GM18508 (cell line): ENCODE data around the gene MYCN.
"Not testable (repeated sequence)": the region's sequence is repeated elsewhere in the genome, so short reads cannot be mapped to it uniquely, and the experiment has no call there.

Experiments
- ATAC-seq: cut with Tn5 transposase; IDR thresholded peaks from one replicate; pipeline ENCODE4 v1.9.1; 2021; ENCODE audit warnings: moderate number of reproducible peaks; ENCODE audit not compliant: insufficient read depth, unreplicated experiment

Gene MYCN

GRCh38 chr2:15907461-15908324 is 32.7 kb upstream of the MYCN start:
- ATAC-seq: no peak

- no peak for ATAC-seq
Observed at GRCh38 chr2:15908371-15908770, 32.0 kb upstream of the MYCN start.

GRCh38 chr2:15909157-15909556 is 31.2 kb upstream of the MYCN start:
- no peak for ATAC-seq

GRCh38 chr2:15909736-15910135 is 30.6 kb upstream of the MYCN start:
- no peak for ATAC-seq

GRCh38 chr2:15911270-15911669 is 29.1 kb upstream of the MYCN start:
- ATAC-seq: not testable (repeated sequence)

- ATAC-seq: no peak
Observed at GRCh38 chr2:15911686-15912085, 28.7 kb upstream of the MYCN start.

GRCh38 chr2:15912203-15912602 is 28.1 kb upstream of the MYCN start:
- no peak for ATAC-seq

- ATAC-seq: no peak
Observed at GRCh38 chr2:15913146-15913545, 27.2 kb upstream of the MYCN start.

GRCh38 chr2:15914596-15915385 is 25.6 kb upstream of the MYCN start:
- ATAC-seq: no peak

- not testable (repeated sequence) for ATAC-seq
Observed at GRCh38 chr2:15915546-15915945, 24.8 kb upstream of the MYCN start.

GRCh38 chr2:15916336-15916735 is 24.0 kb upstream of the MYCN start:
- no peak for ATAC-seq

GRCh38 chr2:15918761-15919356 is 21.5 kb upstream of the MYCN start:
- no peak for ATAC-seq

- no peak for ATAC-seq
Observed at GRCh38 chr2:15919716-15920434, 20.5 kb upstream of the MYCN start.

- no peak for ATAC-seq
Observed at GRCh38 chr2:15920696-15921095, 19.7 kb upstream of the MYCN start.

GRCh38 chr2:15923597-15923996 is 16.8 kb upstream of the MYCN start:
- no peak for ATAC-seq

- ATAC-seq: no peak
Observed at GRCh38 chr2:15925819-15926218, 14.5 kb upstream of the MYCN start.

- ATAC-seq: no peak
Observed at GRCh38 chr2:15926252-15926651, 14.1 kb upstream of the MYCN start.

GRCh38 chr2:15927551-15928218 is 12.7 kb upstream of the MYCN start:
- no peak for ATAC-seq

- ATAC-seq: not testable (repeated sequence)
Observed at GRCh38 chr2:15929008-15929407, 11.3 kb upstream of the MYCN start.

- ATAC-seq: no peak
Observed at GRCh38 chr2:15929861-15930260, 10.5 kb upstream of the MYCN start.
